ENCODE measurements around the gene ELK4.

ELK4 gene

GRCh38 chr1:205652984-205653383, 21.2 kb upstream of the ELK4 start:
- DNase-seq = peak; percentile 52
- TF ChIP-seq CTCF (IDR thresholded peaks at IDR 0.05; ENCODE audit: low read depth, low read length) = no peak

GRCh38 chr1:205650241-205650640, 18.4 kb upstream of the ELK4 start:
- no peak overlapping the region for H3K27ac ChIP-seq
- H3K36me3 ChIP-seq = peaks cover 19% of the 10 kb centered on the region
- H3K27me3 ChIP-seq (ENCODE audit: insufficient read depth, low read depth, severe bottlenecking) = no peaks in the 10 kb centered on the region
- DNase-seq = no peak
- no peaks in the 10 kb centered on the region for H3K9me3 ChIP-seq (ENCODE audit: severe bottlenecking)
- no peak overlapping the region for H3K4me3 ChIP-seq (ENCODE audit: low read depth, low read length)
- no peak for TF ChIP-seq CTCF (IDR thresholded peaks at IDR 0.05; ENCODE audit: low read depth, low read length)

More at GRCh38 chr1:205652984-205653383, 21.2 kb upstream of the ELK4 start:
- Histone ChIP-seq H3K9me3 (ENCODE audit: severe bottlenecking) (no peaks in the 10 kb centered on the region), H3K36me3 (peaks cover 27% of the 10 kb centered on the region), H3K4me3 (ENCODE audit: low read depth, low read length) (no peak overlapping the region), H3K27me3 (ENCODE audit: insufficient read depth, low read depth, severe bottlenecking) (no peaks in the 10 kb centered on the region), H3K27ac (no peak overlapping the region)

- TF ChIP-seq CTCF (IDR thresholded peaks at IDR 0.05; ENCODE audit: low read depth, low read length) = no peak
- no peak overlapping the region for H3K27ac ChIP-seq
- no peaks in the 10 kb centered on the region for H3K9me3 ChIP-seq (ENCODE audit: severe bottlenecking)
- DNase-seq = no peak
- H3K27me3 ChIP-seq (ENCODE audit: insufficient read depth, low read depth, severe bottlenecking) = no peaks in the 10 kb centered on the region
- no peak overlapping the region for H3K4me3 ChIP-seq (ENCODE audit: low read depth, low read length)
- H3K36me3 ChIP-seq = peaks cover 10% of the 10 kb centered on the region
Observed at GRCh38 chr1:205645519-205645918, 13.7 kb upstream of the ELK4 start.

- H3K36me3 ChIP-seq = peaks cover 4% of the 10 kb centered on the region; the same call in 1 of the 2 replicates
- no peak for TF ChIP-seq CTCF (IDR thresholded peaks at IDR 0.05; ENCODE audit: low read depth, low read length)
- DNase-seq = no peak
- no peaks in the 10 kb centered on the region for H3K27me3 ChIP-seq (ENCODE audit: insufficient read depth, low read depth, severe bottlenecking)
- H3K27ac ChIP-seq = no peak overlapping the region
- H3K9me3 ChIP-seq (ENCODE audit: severe bottlenecking) = no peaks in the 10 kb centered on the region
- H3K4me3 ChIP-seq (ENCODE audit: low read depth, low read length) = no peak overlapping the region
Observed at GRCh38 chr1:205642679-205643307, 11.0 kb upstream of the ELK4 start.

GRCh38 chr1:205639567-205639966, 7.8 kb upstream of the ELK4 start:
- Histone ChIP-seq H3K9me3 (ENCODE audit: severe bottlenecking) (no peaks in the 10 kb centered on the region), H3K27me3 (ENCODE audit: insufficient read depth, low read depth, severe bottlenecking) (no peaks in the 10 kb centered on the region), H3K36me3 (no peaks in the 10 kb centered on the region), H3K27ac (no peak overlapping the region), H3K4me3 (ENCODE audit: low read depth, low read length) (no peak overlapping the region)
- TF ChIP-seq CTCF (IDR thresholded peaks at IDR 0.05; ENCODE audit: low read depth, low read length) = no peak
- no peak for DNase-seq
